OCI-LY7 (cell line): ENCODE data around the gene PRR7. TPM values are rescaled to one million over a fixed set of nuclear protein-coding genes. Genes with fewer than 3 reads are reported as not detected.

Experiments
- BruUV-seq: library from RNA; stranded (reverse); fragments of 400-500 nt; replicated peaks from 2 replicates; lab custom pipeline; 2021; lab: Mats Ljungman, UMichigan
- CTCF ChIA-PET: fragments of 300-600 bp; sonication (Branson Sonifier 250); formaldehyde crosslinking; loops from one replicate; lab custom pipeline; 2022; ENCODE audit warnings: antibody characterized with exemption; ENCODE audit not compliant: unreplicated experiment; lab: Charles Lee
- POLR2A ChIA-PET: fragments of 300-600 bp; sonication (Branson Sonifier 250); formaldehyde crosslinking; loops from one replicate; lab custom pipeline; 2022; ENCODE audit warnings: antibody characterized with exemption; lab: Charles Lee
- DNase-seq: peaks from one replicate; pipeline ENCODE4 v3.0.0-alpha.2; 2015; ENCODE audit warnings: low spot score
- H2AFZ ChIP-seq: fragments of 200-600 bp; sonication (generic), shearing (Covaris generic); 2 replicates; pipeline ENCODE4 v1.6.1; 2014; ENCODE audit warnings: mild to moderate bottlenecking, antibody characterized with exemption, low read length, moderate library complexity
- H3K27ac ChIP-seq: fragments of 200-600 bp; sonication (generic); 2 replicates; pipeline ENCODE4 v1.5.1; 2014; ENCODE audit warnings: mixed run types, low read depth, mild to moderate bottlenecking, moderate library complexity, low read length, inconsistent platforms; ENCODE audit not compliant: poor library complexity, severe bottlenecking
- H3K36me3 ChIP-seq: fragments of 200-600 bp; sonication (generic); 2 replicates; pipeline ENCODE4 v1.6.1; 2014; ENCODE audit warnings: mild to moderate bottlenecking, antibody characterized with exemption, low read length, moderate library complexity, mixed read lengths; ENCODE audit not compliant: insufficient read depth
- H3K4me1 ChIP-seq: fragments of 200-600 bp; sonication (generic); 2 replicates; pipeline ENCODE4 v1.5.1; 2014; ENCODE audit warnings: mild to moderate bottlenecking, low read length; ENCODE audit not compliant: insufficient read depth, poor library complexity, severe bottlenecking
- H3K4me2 ChIP-seq: fragments of 200-600 bp; sonication (generic); 2 replicates; pipeline ENCODE4 v1.6.1; 2014; ENCODE audit warnings: mild to moderate bottlenecking, low read length
- H3K4me3 ChIP-seq: fragments of 200-600 bp; sonication (generic); 2 replicates; pipeline ENCODE4 v1.5.1; 2014; ENCODE audit warnings: mild to moderate bottlenecking, low read depth, low read length; ENCODE audit not compliant: poor library complexity, severe bottlenecking
- H3K79me2 ChIP-seq: fragments of 200-600 bp; sonication (generic); 2 replicates; pipeline ENCODE4 v1.6.1; 2016; ENCODE audit warnings: low read depth, mild to moderate bottlenecking, low read length, moderate library complexity, mixed read lengths; ENCODE audit not compliant: insufficient read depth
- H3K9me2 ChIP-seq: fragments of 200-600 bp; sonication (generic); 2 replicates; pipeline ENCODE4 v1.6.1; 2016; ENCODE audit warnings: mild to moderate bottlenecking, low read length, mixed read lengths; ENCODE audit not compliant: insufficient read depth
- H3K9me3 ChIP-seq: fragments of 200-600 bp; sonication (generic); 2 replicates; pipeline ENCODE4 v1.6.1; 2014; ENCODE audit warnings: mild to moderate bottlenecking, mixed run types, low read length, mixed read lengths
- H4K20me1 ChIP-seq: fragments of 200-600 bp; sonication (generic); 2 replicates; pipeline ENCODE4 v1.6.1; 2014; ENCODE audit warnings: mild to moderate bottlenecking, antibody characterized with exemption, low read length, moderate library complexity, mixed read lengths; ENCODE audit not compliant: insufficient read depth
- CTCF ChIP-seq: fragments of 200-600 bp; sonication (generic); conservative IDR thresholded peaks from 2 replicates; pipeline ENCODE4 v1.5.1; 2014; ENCODE audit warnings: mild to moderate bottlenecking, antibody characterized with exemption, low read length, moderate library complexity, mixed read lengths
- EZH2phosphoT487 ChIP-seq: fragments of 200-600 bp; sonication (generic); IDR thresholded peaks from 2 replicates; pipeline ENCODE4 v1.6.1; 2018; ENCODE audit warnings: low read depth, borderline replicate concordance, mild to moderate bottlenecking, mixed run types, antibody characterized with exemption, low read length, moderate library complexity, mixed read lengths
- intact Hi-C: fragments of 100-400 bp; cut with micrococcal nuclease; formaldehyde crosslinking; loops from one replicate; pipeline ENCODE4 v1.10.0; 2022; ENCODE audit not compliant: unreplicated experiment
- total RNA-seq, 2 experiments: library from RNA; depleted of rRNA in 1 of 2; stranded (reverse); fragments of >200 nt in 1 of 2; shearing (Covaris generic) in 1 of 2; gene quantifications; 2 replicates each; pipeline ENCODE4 v1.2.3, GENCODE V29; 2014 to 2022

PRR7 gene
- total RNA-seq, 2 experiments from 2014 or later = 12.8 to 13.6 TPM

- H2AFZ ChIP-seq = no peak within 1 kb of the TSS
- H3K79me2 ChIP-seq = no peaks in the 10 kb centered on the region
- BruUV-seq = no TSS peak
- no peak within 1 kb of the TSS for H3K27ac ChIP-seq
- POLR2A ChIA-PET = interaction anchor here (0.5 to 1.9 kb wide), 6 partner anchors 10 to 301 kb away, joined by 3 to 6 read pairs (median 4); partner anchors contain the start of gene GRK6
- TF ChIP-seq CTCF = no peak
- no peak for TF ChIP-seq EZH2phosphoT487
- H4K20me1 ChIP-seq = no peaks in the 10 kb centered on the region
- H3K9me3 ChIP-seq = no peaks in the 10 kb centered on the region
- no peaks in the 10 kb centered on the region for H3K36me3 ChIP-seq
- no peak within 1 kb of the TSS for H3K4me3 ChIP-seq
- peaks cover 10% of the 10 kb centered on the region for H3K4me1 ChIP-seq
- no peaks in the 10 kb centered on the region for H3K9me2 ChIP-seq
- intact Hi-C loops = loop anchor here (10.0 kb wide), 1 partner anchor 186 kb away; the partner anchor contains the start of gene TMED9
- CTCF ChIA-PET = no interaction called here
- no peak within 1 kb of the TSS for H3K4me2 ChIP-seq
- DNase-seq = no peak
Observed at GRCh38 chr5:177409043-177409801, 37.4 kb upstream of the PRR7 start, which contains the start of gene F12. TSS of gene F12 (minus strand) at chr5:177409564. CDS start at chr5:177409527, 37 bp downstream.

GRCh38 chr5:177410575-177410974, 36.0 kb upstream of the PRR7 start:
- ChIA-PET POLR2A (no interaction called here), CTCF (no interaction called here)
- H3K4me1 ChIP-seq = peaks cover 5% of the 10 kb centered on the region
- no peak overlapping the region for H2AFZ ChIP-seq
- no peaks in the 10 kb centered on the region for H3K9me2 ChIP-seq
- no peak overlapping the region for H3K27ac ChIP-seq
- no TSS peak for BruUV-seq
- intact Hi-C loops = no loop called here
- no peaks in the 10 kb centered on the region for H3K79me2 ChIP-seq
- no peak for DNase-seq
- no peak overlapping the region for H3K4me3 ChIP-seq
- no peaks in the 10 kb centered on the region for H3K9me3 ChIP-seq
- no peaks in the 10 kb centered on the region for H4K20me1 ChIP-seq
- TF ChIP-seq CTCF (no peak), EZH2phosphoT487 (no peak)
- no peak overlapping the region for H3K4me2 ChIP-seq
- no peaks in the 10 kb centered on the region for H3K36me3 ChIP-seq
